ENCODE results near the gene BCAM.

Gene BCAM

GRCh38 chr19:44765949-44766335 lies 43.0 kb upstream of the BCAM start:
- TF ChIP-seq MAX (IDR thresholded peaks at IDR 0.05) = no peak

- peak; percentile 46; the same call in 1 of the 2 replicates for TF ChIP-seq USF1 (IDR thresholded peaks at IDR 0.05)
- no peak for TF ChIP-seq TAF1 (IDR thresholded peaks at IDR 0.05; ENCODE audit: low read depth)
Observed at GRCh38 chr19:44767295-44768180, 41.4 kb upstream of the BCAM start.

- TF ChIP-seq REST (IDR thresholded peaks at IDR 0.05; ENCODE audit: low read depth) (no peak), RAD21 (IDR thresholded peaks at IDR 0.05; ENCODE audit: low read depth) (peak; percentile 99)
Observed at GRCh38 chr19:44770550-44771257, 38.2 kb upstream of the BCAM start.

- TF ChIP-seq YY1 (IDR thresholded peaks at IDR 0.05; ENCODE audit: low read depth) = no peak
- no peak for TF ChIP-seq EGR1 (IDR thresholded peaks at IDR 0.05)
- TF ChIP-seq FOXM1 (IDR thresholded peaks at IDR 0.05; ENCODE audit: borderline replicate concordance, low read depth) = no peak
- no peak for TF ChIP-seq ZBTB7A (IDR thresholded peaks at IDR 0.05; ENCODE audit: low read depth)
- no peak for TF ChIP-seq MAX (IDR thresholded peaks at IDR 0.05)
- no peak for TF ChIP-seq CREB1 (IDR thresholded peaks at IDR 0.05; ENCODE audit: low read depth)
- TF ChIP-seq NFIC (IDR thresholded peaks at IDR 0.05) = no peak
- no peak for TF ChIP-seq TEAD4 (IDR thresholded peaks at IDR 0.05)
- no peak for TF ChIP-seq REST (IDR thresholded peaks at IDR 0.05; ENCODE audit: low read depth)
- no peak for TF ChIP-seq TAF1 (IDR thresholded peaks at IDR 0.05; ENCODE audit: low read depth)
Observed at GRCh38 chr19:44772959-44773358, 35.9 kb upstream of the BCAM start.

- TF ChIP-seq FOXM1 (IDR thresholded peaks at IDR 0.05; ENCODE audit: borderline replicate concordance, low read depth) (no peak), RAD21 (IDR thresholded peaks at IDR 0.05; ENCODE audit: low read depth) (no peak), YY1 (IDR thresholded peaks at IDR 0.05; ENCODE audit: low read depth) (no peak), CEBPB (IDR thresholded peaks at IDR 0.05) (no peak), CREB1 (IDR thresholded peaks at IDR 0.05; ENCODE audit: low read depth) (no peak), TEAD4 (IDR thresholded peaks at IDR 0.05) (no peak), MAX (IDR thresholded peaks at IDR 0.05) (no peak), TAF1 (IDR thresholded peaks at IDR 0.05; ENCODE audit: low read depth) (no peak), ZBTB7A (IDR thresholded peaks at IDR 0.05; ENCODE audit: low read depth) (no peak; the same call in 1 of the 2 replicates), USF1 (IDR thresholded peaks at IDR 0.05) (no peak), EGR1 (IDR thresholded peaks at IDR 0.05) (no peak)
Observed at GRCh38 chr19:44775676-44776240, 33.1 kb upstream of the BCAM start.

- TF ChIP-seq EP300 (IDR thresholded peaks at IDR 0.05; ENCODE audit: borderline replicate concordance) (peak; percentile 85), EGR1 (IDR thresholded peaks at IDR 0.05) (peak; percentile 84), USF1 (IDR thresholded peaks at IDR 0.05) (peak; percentile 34; the same call in 1 of the 2 replicates), TEAD4 (IDR thresholded peaks at IDR 0.05) (peak; percentile 72), CREB1 (IDR thresholded peaks at IDR 0.05; ENCODE audit: low read depth) (no peak), NFIC (IDR thresholded peaks at IDR 0.05) (peak; percentile 88), YY1 (IDR thresholded peaks at IDR 0.05; ENCODE audit: low read depth) (peak; percentile 67), REST (IDR thresholded peaks at IDR 0.05; ENCODE audit: low read depth) (no peak), FOXM1 (IDR thresholded peaks at IDR 0.05; ENCODE audit: borderline replicate concordance, low read depth) (peak; percentile 66), TAF1 (IDR thresholded peaks at IDR 0.05; ENCODE audit: low read depth) (peak; percentile 60; the same call in 1 of the 2 replicates), TCF12 (IDR thresholded peaks at IDR 0.05; ENCODE audit: low read depth) (peak; percentile 86), MAX (IDR thresholded peaks at IDR 0.05) (peak; percentile 80), ZBTB7A (IDR thresholded peaks at IDR 0.05; ENCODE audit: low read depth) (peak; percentile 67), RAD21 (IDR thresholded peaks at IDR 0.05; ENCODE audit: low read depth) (peak; percentile 22; the same call in 1 of the 2 replicates), CEBPB (IDR thresholded peaks at IDR 0.05) (0 out of 2 replicates have a peak, but pooled peaks have one; percentile 40)
Observed at GRCh38 chr19:44776402-44777096, 32.4 kb upstream of the BCAM start.

Measured in Ishikawa (cell line).